HG03520 (cell line): ENCODE data around the gene EIF5A2.

Source experiments
- ATAC-seq: cut with Tn5 transposase; IDR thresholded peaks from one replicate; pipeline ENCODE4 v1.9.1; 2021; ENCODE audit warnings: mild to moderate bottlenecking, moderate library complexity; ENCODE audit not compliant: unreplicated experiment

The EIF5A2 gene

DNA sequence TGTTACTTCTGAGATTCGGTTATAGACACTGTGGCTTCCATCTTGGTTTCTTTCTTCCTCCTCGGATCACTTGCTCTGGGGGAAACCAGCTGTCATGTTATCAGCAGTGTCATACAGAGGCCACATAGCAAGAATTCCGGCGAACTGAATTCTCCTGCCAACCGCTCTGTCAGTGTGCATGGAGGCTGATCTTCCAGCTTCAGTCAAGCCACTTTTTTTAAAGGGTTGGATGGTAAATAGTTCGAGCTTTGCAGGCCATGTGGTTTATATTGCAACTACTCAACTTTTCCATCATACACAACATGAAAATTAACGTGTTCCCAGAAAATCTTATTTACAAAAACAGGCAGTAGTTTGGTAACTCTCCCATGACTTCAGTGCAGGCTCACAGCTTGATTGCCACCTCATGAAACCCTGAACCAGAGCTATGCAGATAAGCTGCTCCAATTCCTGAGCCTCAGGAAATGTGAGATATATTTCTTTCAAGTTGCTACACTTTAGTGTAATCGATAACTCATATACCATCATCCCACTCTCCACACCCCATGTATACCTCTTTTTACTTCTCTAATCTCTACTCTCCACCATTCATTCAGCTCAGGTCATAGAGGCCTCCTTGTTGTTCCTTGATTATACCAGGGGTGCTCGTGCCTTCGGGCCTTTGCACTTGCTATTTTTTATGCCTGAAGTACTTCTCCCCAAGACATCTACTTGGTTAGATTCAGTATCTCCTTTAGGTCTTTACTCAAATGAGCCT lies 45.6 kb downstream of the EIF5A2 start:
- ATAC-seq = no peak

DNA sequence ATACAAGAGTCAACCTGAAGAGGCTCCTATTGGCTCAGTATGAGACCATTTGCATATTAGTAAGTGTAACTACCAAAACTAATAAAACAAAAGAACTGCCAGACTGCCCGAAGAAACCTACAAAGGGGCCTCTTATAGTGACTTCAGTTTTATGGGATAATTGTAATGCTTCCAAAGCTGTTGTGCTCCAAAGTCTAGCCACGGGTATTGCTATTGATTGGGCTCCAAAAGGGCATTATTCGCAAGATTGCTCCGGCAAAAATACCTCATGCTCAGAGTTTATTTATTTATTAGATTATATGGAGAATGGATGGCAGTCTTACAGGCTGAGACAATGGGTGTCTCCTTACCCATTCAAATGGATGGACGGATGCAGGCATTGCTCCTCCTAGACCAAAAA lies 49.8 kb downstream of the EIF5A2 start:
- ATAC-seq = no peak

DNA sequence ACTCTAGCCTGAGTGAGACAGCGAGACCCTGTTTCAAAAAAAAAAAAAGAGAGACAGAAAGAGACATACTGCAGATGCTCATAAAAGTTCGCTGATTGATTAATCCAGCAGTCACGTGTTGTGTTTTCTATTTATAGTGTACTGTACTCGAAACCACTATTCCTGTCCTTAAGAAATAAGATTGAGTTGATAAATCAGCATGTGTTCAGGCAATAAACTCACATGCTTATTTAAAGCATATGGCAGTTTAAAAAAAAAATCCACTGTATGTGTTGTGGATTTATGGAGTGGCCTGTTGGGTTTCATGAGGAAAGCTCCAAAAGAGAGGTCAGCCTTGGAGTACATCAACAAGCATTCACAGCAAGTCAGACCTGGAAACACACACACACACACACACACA lies 56.1 kb downstream of the EIF5A2 start:
- ATAC-seq = no peak

DNA sequence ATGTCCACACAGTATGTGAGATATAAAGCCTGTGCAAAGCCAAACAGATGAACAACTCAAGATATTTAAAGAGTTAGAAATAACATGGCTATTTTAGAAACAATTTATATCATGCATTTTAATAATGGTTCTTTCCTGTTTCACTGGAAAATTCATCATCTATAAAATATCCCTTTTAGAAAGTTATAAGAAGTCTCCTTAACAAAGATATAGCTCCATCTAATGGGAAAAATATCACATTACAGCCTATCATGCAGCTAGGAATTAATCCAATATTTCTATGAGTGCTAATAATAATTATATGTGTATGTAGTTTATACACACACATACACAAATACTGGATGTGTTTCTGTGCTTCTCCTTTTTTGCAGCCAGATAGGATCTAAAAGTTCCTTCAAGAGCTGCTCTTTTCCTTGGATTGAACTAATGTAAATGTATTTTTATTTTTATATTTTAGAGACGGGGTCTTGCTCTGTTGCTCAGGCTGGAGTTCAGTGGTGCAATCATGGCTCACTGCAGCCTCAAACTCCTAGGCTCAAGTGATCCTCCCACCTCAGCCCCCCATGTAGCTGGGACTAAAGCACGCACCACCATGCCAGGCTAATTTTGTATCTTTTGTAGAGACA lies 60.0 kb downstream of the EIF5A2 start:
- no peak for ATAC-seq

DNA sequence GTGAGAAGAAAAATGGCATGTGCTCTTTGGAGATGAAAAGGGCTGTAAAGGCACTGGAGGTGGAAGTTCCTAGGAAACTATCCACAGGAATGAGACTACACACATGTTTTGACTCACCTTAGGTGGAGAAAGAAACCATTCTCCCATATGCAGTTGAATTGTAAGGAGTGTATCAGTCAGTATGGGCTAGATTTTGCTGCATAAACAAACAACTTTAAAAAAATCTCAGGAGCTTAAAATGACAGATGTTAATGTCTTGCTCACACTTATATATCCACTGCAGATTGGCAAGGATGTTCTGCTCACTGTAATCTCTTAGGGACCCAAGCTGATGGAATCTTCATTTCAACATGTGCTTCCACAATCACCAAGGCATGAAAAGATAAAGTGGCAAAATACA lies 64.1 kb downstream of the EIF5A2 start:
- ATAC-seq = no peak

DNA sequence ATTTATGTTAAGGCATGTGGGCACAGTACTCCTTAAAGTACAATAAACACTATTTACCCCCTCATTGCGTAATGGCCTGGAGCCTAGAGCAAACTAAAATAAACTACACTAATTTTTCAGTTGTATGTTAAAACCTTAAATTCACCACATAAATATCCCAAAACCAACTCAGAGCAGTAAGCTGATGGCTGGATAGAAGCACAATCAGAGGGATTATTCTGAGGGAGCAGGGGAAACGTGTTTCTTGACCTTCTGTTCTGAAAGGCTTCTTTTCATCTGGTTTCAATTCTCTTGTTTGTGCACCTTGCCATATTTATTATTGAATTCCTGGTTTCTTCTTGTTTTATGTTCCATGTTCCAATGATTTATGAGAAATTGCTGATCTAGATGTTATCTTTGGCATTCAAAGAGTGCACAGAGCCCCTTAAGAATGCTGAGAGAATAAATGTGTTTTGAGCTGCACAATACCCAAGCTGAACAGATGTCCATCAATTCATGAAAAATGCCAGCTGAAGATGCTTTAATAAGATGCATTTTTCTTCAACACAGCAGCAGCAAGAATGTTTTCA lies 68.1 kb downstream of the EIF5A2 start:
- ATAC-seq = no peak

DNA sequence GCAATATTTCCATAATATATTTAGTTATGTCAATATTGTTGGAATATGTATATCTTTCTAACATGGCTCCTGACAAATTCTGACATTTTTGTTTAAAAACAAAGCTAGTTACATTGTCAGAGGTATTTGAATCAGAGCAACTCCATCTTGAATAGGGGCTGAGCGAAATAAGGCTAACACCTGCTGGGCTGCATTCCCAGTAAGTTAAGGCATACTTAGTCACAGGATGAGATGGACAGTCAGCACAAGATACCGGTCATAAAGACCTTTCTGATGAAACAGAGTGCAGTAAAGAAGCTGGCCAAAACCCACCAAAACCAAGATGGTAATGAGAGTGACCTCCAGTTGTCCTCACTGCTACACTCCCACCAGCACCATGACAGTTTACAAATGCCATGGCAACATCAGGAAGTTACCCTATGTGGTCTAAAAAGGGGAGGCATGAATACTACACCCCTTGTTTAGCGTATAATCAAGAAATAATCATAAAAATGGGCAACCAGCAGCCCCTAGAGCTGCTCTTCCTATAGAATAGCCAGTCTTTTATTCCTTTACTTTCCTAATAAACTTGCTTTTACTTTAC lies 68.8 kb downstream of the EIF5A2 start:
- no peak for ATAC-seq
